K562 (cell line): ENCODE measurements around the gene SAT2. TPM values are rescaled to one million over a fixed set of nuclear protein-coding genes. Genes with fewer than 3 reads are reported as not detected.

Experiments used
- BCLAF1 ChIP-seq, 2 experiments: fragments of 450-650 bp in 1 of 2; IDR thresholded peaks; 2 replicates each; pipeline ENCODE4 v1.6.1; 2011 to 2017; ENCODE audit warnings: low read depth in 2 of 2, antibody characterized with exemption in 1 of 2, borderline replicate concordance in 1 of 2, low read length in 1 of 2, mild to moderate bottlenecking in 1 of 2, mixed read lengths in 1 of 2; ENCODE audit not compliant: control insufficient read depth in 1 of 2
- CC2D1A ChIP-seq: fragments of 450-650 bp; IDR thresholded peaks from 2 replicates; pipeline ENCODE4 v1.6.1; 2017; ENCODE audit warnings: mild to moderate bottlenecking
- DLX4 ChIP-seq: fragments of 250-450 bp; sonication (Bioruptor Pico); IDR thresholded peaks from 2 replicates; pipeline ENCODE4 v1.6.1; 2021; ENCODE audit warnings: mild to moderate bottlenecking
- DPF2 ChIP-seq: fragments of 450-650 bp; IDR thresholded peaks from 2 replicates; pipeline ENCODE4 v1.6.1; 2016
- ETV1 ChIP-seq: fragments of 450-650 bp; conservative IDR thresholded peaks from 2 replicates; pipeline ENCODE4 v1.6.1; 2016; ENCODE audit warnings: missing genetic modification characterization, control low read depth, low read depth, missing compliant biosample characterization
- HES1 ChIP-seq: fragments of 450-650 bp; IDR thresholded peaks from 2 replicates; pipeline ENCODE4 v1.6.1; 2016; ENCODE audit warnings: low read depth, mild to moderate bottlenecking, moderate library complexity
- HNRNPLL ChIP-seq: fragments of 200-400 bp; formaldehyde crosslinking; IDR thresholded peaks from 2 replicates; pipeline ENCODE4 v1.6.1; 2017; ENCODE audit warnings: low read length, low read depth, mild to moderate bottlenecking; ENCODE audit not compliant: poor library complexity, severe bottlenecking
- KAT2B ChIP-seq: IDR thresholded peaks from one replicate; pipeline ENCODE4 v1.6.1; 2012; ENCODE audit warnings: low read depth, mild to moderate bottlenecking, control low read depth, inconsistent platforms, low read length, moderate library complexity
- LEF1 ChIP-seq: fragments of 450-650 bp; IDR thresholded peaks from 2 replicates; pipeline ENCODE4 v1.6.1; 2016; ENCODE audit warnings: mild to moderate bottlenecking
- MCM2 ChIP-seq: fragments of 450-650 bp; IDR thresholded peaks from 2 replicates; pipeline ENCODE4 v1.6.1; 2017; ENCODE audit warnings: low read depth, mild to moderate bottlenecking
- NFATC3 ChIP-seq: fragments of 450-650 bp; IDR thresholded peaks from 2 replicates; pipeline ENCODE4 v1.6.1; 2017; ENCODE audit warnings: mild to moderate bottlenecking
- NFE2 ChIP-seq: IDR thresholded peaks from 2 replicates; pipeline ENCODE4 v1.6.1; 2014; ENCODE audit warnings: antibody characterized with exemption, low read depth
- SFPQ ChIP-seq: fragments of 200-400 bp; formaldehyde crosslinking; IDR thresholded peaks from 2 replicates; pipeline ENCODE4 v1.6.1; 2017; ENCODE audit warnings: mild to moderate bottlenecking, low read depth, low read length, moderate library complexity
- SRSF7 ChIP-seq: fragments of 200-400 bp; formaldehyde crosslinking; optimal IDR thresholded peaks from 2 replicates; pipeline ENCODE3; 2017; ENCODE audit warnings: mild to moderate bottlenecking, low read depth, low read length
- ZNF277 ChIP-seq: fragments of 250-450 bp; sonication (Bioruptor Pico); IDR thresholded peaks from 2 replicates; pipeline ENCODE4 v1.8.0; 2022; ENCODE audit warnings: inconsistent platforms, mild to moderate bottlenecking, moderate library complexity, borderline replicate concordance
- ZNF512 ChIP-seq: IDR thresholded peaks from 2 replicates; pipeline ENCODE4 v1.6.1; 2016; ENCODE audit warnings: missing genetic modification characterization, missing compliant biosample characterization
- ZNF699 ChIP-seq: fragments of 250-450 bp; sonication (Bioruptor Pico); IDR thresholded peaks from 2 replicates; pipeline ENCODE4 v1.8.0; 2021; ENCODE audit warnings: mild to moderate bottlenecking, moderate library complexity; ENCODE audit not compliant: insufficient replicate concordance
- polyA plus RNA-seq, 8 experiments: library from polyadenylated mRNA; depleted of rRNA in 4 of 8; stranded (reverse) in 5 of 8; unstranded in 3 of 8; fragments of >200 nt; fragmentation: Nextera tagmentation in 2 of 8; fragmentation: Illumina TruSeq in 1 of 8; extraction: Ambion mirVana in 2 of 8; extraction: Trizol in 1 of 8; gene quantifications; 2 replicates each; pipeline versions ENCODE4 v1.2.1 to v1.2.3, GENCODE V29; 2011 to 2014; ENCODE audit warnings: inconsistent platforms in 1 of 8, missing spikeins in 1 of 8
- total RNA-seq, 7 experiments: library from RNA; depleted of rRNA in 6 of 7; stranded (reverse); fragments of >200 nt in 6 of 7; fragmentation: Illumina TruSeq in 2 of 7; extraction: Trizol in 2 of 7; gene quantifications; 2 replicates each; pipeline versions ENCODE4 v1.2.1 to v1.2.3, GENCODE V29; 2011 to 2021; ENCODE audit warnings: low replicate concordance in 1 of 7

The SAT2 gene
- total and polyA plus RNA-seq, 9 of the 15 experiments (the other 6 are each of a cell fraction or from before 2014, with no cell fraction given): 2.0 to 8.0 (median 5.3) TPM

GRCh38 chr17:7583253-7584109, 44.1 kb downstream of the SAT2 start, which contains the start of gene MPDU1 (continued):
- TF ChIP-seq SFPQ: no peak
- TF ChIP-seq NFE2: no peak
- TF ChIP-seq DLX4: no peak
- no peak; the same call in none of the 2 replicates for TF ChIP-seq ETV1 (tag)
- TF ChIP-seq CC2D1A: no peak
- no peak for TF ChIP-seq KAT2B
- no peak for TF ChIP-seq MCM2
- no peak for TF ChIP-seq NFATC3
- TF ChIP-seq HES1: no peak
- TF ChIP-seq ZNF699 (CRISPR knock-in tag): no peak
- TF ChIP-seq LEF1: no peak
- no peak for TF ChIP-seq BCLAF1 (IDR thresholded peaks at IDR 0.05; ENCODE audit: borderline replicate concordance in 1 of 2, control insufficient read depth in 1 of 2, low read depth in 2 of 2, low read length in 1 of 2)
- no peak for TF ChIP-seq SRSF7
- no peak for TF ChIP-seq DPF2
- no peak for TF ChIP-seq ZNF277 (CRISPR knock-in tag)
- peak; percentile 82 for TF ChIP-seq HNRNPLL
- TF ChIP-seq ZNF512: no peak
